Upper lobe of left lung (tissue), 4 donors: ENCODE data around the gene THAP9.

Experiments used
- EP300 ChIP-seq, 4 donors: sonication (generic); formaldehyde crosslinking; IDR thresholded peaks; one replicate each; pipeline ENCODE4 v1.5.1; 2017; ENCODE audit warnings: antibody characterized with exemption in 4 of 4, control low read depth in 2 of 4
- POLR2AphosphoS5 ChIP-seq, 2 donors: sonication (generic); formaldehyde crosslinking; IDR thresholded peaks; one replicate each; pipeline ENCODE4 v1.5.1; 2017; ENCODE audit warnings: antibody characterized with exemption in 2 of 2
- TF ChIP-seq, protein P1 (sequence below), 6 experiments: fragments of 450-650 bp in 4 of 6; fragments of 200-600 bp in 2 of 6; sonication (generic) in 2 of 6; IDR thresholded peaks; one replicate each; pipeline ENCODE4 v1.5.1; 2016 to 2019; ENCODE audit warnings: antibody characterized with exemption in 6 of 6

DNA sequence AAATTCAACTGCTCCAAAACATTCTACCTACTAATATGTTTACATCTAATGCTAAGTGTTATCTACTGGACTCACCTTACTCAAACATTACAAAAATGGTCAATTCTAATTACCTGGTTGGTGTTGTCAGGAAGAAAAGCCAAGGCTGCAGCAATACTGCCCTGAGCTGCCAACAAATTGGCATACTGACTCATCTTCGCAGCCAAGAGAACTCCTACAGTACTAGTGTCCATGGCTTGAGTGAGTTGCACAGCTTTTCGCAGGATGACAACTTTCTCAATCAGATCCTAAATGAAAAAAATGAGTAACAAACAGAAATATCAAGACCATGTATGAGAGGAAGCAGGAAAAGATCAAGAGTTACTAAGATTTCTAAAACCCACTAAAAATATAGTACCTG lies 49.2 kb upstream of the THAP9 start:
- TF ChIP-seq, protein P1, sequence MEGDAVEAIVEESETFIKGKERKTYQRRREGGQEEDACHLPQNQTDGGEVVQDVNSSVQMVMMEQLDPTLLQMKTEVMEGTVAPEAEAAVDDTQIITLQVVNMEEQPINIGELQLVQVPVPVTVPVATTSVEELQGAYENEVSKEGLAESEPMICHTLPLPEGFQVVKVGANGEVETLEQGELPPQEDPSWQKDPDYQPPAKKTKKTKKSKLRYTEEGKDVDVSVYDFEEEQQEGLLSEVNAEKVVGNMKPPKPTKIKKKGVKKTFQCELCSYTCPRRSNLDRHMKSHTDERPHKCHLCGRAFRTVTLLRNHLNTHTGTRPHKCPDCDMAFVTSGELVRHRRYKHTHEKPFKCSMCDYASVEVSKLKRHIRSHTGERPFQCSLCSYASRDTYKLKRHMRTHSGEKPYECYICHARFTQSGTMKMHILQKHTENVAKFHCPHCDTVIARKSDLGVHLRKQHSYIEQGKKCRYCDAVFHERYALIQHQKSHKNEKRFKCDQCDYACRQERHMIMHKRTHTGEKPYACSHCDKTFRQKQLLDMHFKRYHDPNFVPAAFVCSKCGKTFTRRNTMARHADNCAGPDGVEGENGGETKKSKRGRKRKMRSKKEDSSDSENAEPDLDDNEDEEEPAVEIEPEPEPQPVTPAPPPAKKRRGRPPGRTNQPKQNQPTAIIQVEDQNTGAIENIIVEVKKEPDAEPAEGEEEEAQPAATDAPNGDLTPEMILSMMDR (IDR thresholded peaks at IDR 0.05) = no peak
- TF ChIP-seq POLR2AphosphoS5 (IDR thresholded peaks at IDR 0.05) (no peak), EP300 (IDR thresholded peaks at IDR 0.05) (no peak)
